H9 (cell line): ENCODE results near the gene DCT. TPM values are rescaled to one million over a fixed set of nuclear protein-coding genes. Genes with fewer than 3 reads are reported as not detected.

ENCODE experiments used
- DNase-seq: peaks from one replicate; pipeline ENCODE4 v3.0.0-alpha.2; 2017
- H2AFZ ChIP-seq: one replicate; pipeline ENCODE4 v1.6.1; 2013; ENCODE audit warnings: mild to moderate bottlenecking, low read length, control low read depth, moderate library complexity
- H2AK5ac ChIP-seq: 2 replicates; pipeline ENCODE4 v1.6.1; 2013; ENCODE audit warnings: low read length, control low read depth, mixed read lengths; ENCODE audit not compliant: insufficient read length
- H2BK120ac ChIP-seq: one replicate; pipeline ENCODE4 v1.6.1; 2013; ENCODE audit warnings: low read depth, mild to moderate bottlenecking, low read length, control low read depth, inconsistent platforms; ENCODE audit not compliant: poor library complexity, severe bottlenecking
- H2BK12ac ChIP-seq: 2 replicates; pipeline ENCODE4 v1.6.1; 2013; ENCODE audit warnings: low read length, control low read depth, mixed read lengths, low read depth; ENCODE audit not compliant: insufficient read length
- H2BK15ac ChIP-seq: 2 replicates; pipeline ENCODE4 v1.6.1; 2013; ENCODE audit warnings: low read depth, low read length, control low read depth
- H2BK20ac ChIP-seq: one replicate; pipeline ENCODE4 v1.6.1; 2013; ENCODE audit warnings: low read depth, mild to moderate bottlenecking, low read length, control low read depth, inconsistent platforms; ENCODE audit not compliant: poor library complexity, severe bottlenecking
- H2BK5ac ChIP-seq: 2 replicates; pipeline ENCODE4 v1.6.1; 2013; ENCODE audit warnings: low read length, control low read depth, mixed read lengths; ENCODE audit not compliant: insufficient read length
- H3K14ac ChIP-seq: 2 replicates; pipeline ENCODE4 v1.6.1; 2013; ENCODE audit warnings: low read length, control low read depth; ENCODE audit not compliant: insufficient read depth
- H3K18ac ChIP-seq: 2 replicates; pipeline ENCODE4 v1.6.1; 2013; ENCODE audit warnings: low read depth, mild to moderate bottlenecking, mixed read lengths, low read length, control low read depth; ENCODE audit not compliant: insufficient read length
- H3K23ac ChIP-seq: 2 replicates; pipeline ENCODE4 v1.6.1; 2013; ENCODE audit warnings: low read length, control low read depth, mixed read lengths, low read depth; ENCODE audit not compliant: insufficient read length
- H3K23me2 ChIP-seq: 2 replicates; pipeline ENCODE4 v1.6.1; 2013; ENCODE audit warnings: low read depth, mild to moderate bottlenecking, mixed read lengths, low read length, control low read depth; ENCODE audit not compliant: insufficient read length, poor library complexity, severe bottlenecking
- H3K27ac ChIP-seq: 2 replicates; pipeline ENCODE4 v1.5.1; 2013; ENCODE audit warnings: low read length, control low read depth, mixed read lengths, low read depth; ENCODE audit not compliant: insufficient read length
- H3K27me3 ChIP-seq: 2 replicates; pipeline ENCODE4 v1.6.1; 2013; ENCODE audit warnings: low read length, control low read depth, inconsistent platforms; ENCODE audit not compliant: insufficient read depth
- H3K4ac ChIP-seq: 2 replicates; pipeline ENCODE4 v1.6.1; 2013; ENCODE audit warnings: low read depth, mild to moderate bottlenecking, control low read depth, inconsistent platforms, low read length, moderate library complexity
- H3K4me1 ChIP-seq: 2 replicates; pipeline ENCODE4 v1.6.1; 2013; ENCODE audit warnings: low read length, control low read depth, inconsistent platforms; ENCODE audit not compliant: insufficient read depth
- H3K4me2 ChIP-seq: 2 replicates; pipeline ENCODE4 v1.6.1; 2013; ENCODE audit warnings: low read length, control low read depth, mixed read lengths; ENCODE audit not compliant: insufficient read length, insufficient read depth
- H3K56ac ChIP-seq: 2 replicates; pipeline ENCODE4 v1.6.1; 2013; ENCODE audit warnings: low read depth, mild to moderate bottlenecking, mixed read lengths, low read length, control low read depth; ENCODE audit not compliant: insufficient read length
- H3K79me1 ChIP-seq: 2 replicates; pipeline ENCODE4 v1.6.1; 2013; ENCODE audit warnings: low read depth, mild to moderate bottlenecking, moderate library complexity, low read length, control low read depth, inconsistent platforms; ENCODE audit not compliant: insufficient read depth, poor library complexity, severe bottlenecking
- H3K79me2 ChIP-seq: 2 replicates; pipeline ENCODE4 v1.6.1; 2013; ENCODE audit warnings: low read length, control low read depth, inconsistent platforms; ENCODE audit not compliant: insufficient read depth
- H3K9ac ChIP-seq: 2 replicates; pipeline ENCODE4 v1.6.1; 2013; ENCODE audit warnings: low read length, control low read depth, mixed read lengths; ENCODE audit not compliant: insufficient read length; ENCODE audit errors: extremely low read depth
- H3K9me3 ChIP-seq: one replicate; pipeline ENCODE4 v1.6.1; 2013; ENCODE audit warnings: low read depth, low read length, inconsistent platforms; ENCODE audit not compliant: control insufficient read depth
- H3T11ph ChIP-seq: one replicate; pipeline ENCODE4 v1.6.1; 2013; ENCODE audit warnings: mild to moderate bottlenecking, low read length, control low read depth, inconsistent platforms
- H4K20me1 ChIP-seq: one replicate; pipeline ENCODE4 v1.6.1; 2013; ENCODE audit not compliant: control insufficient read depth, insufficient read length, insufficient read depth
- H4K5ac ChIP-seq: 2 replicates; pipeline ENCODE4 v1.6.1; 2013; ENCODE audit warnings: low read depth, mild to moderate bottlenecking, mixed read lengths, low read length, control low read depth; ENCODE audit not compliant: insufficient read length
- H4K8ac ChIP-seq: replicated peaks from 2 replicates; pipeline ENCODE4 v1.6.1; 2013; ENCODE audit warnings: low read length, control low read depth, mixed read lengths, low read depth; ENCODE audit not compliant: insufficient read length
- H4K91ac ChIP-seq: 2 replicates; pipeline ENCODE4 v1.6.1; 2013; ENCODE audit warnings: low read depth, mild to moderate bottlenecking, moderate library complexity, mixed read lengths, low read length, control low read depth; ENCODE audit not compliant: insufficient read length
- H3K27ac Mint-ChIP-seq, 3 experiments: 2 replicates in 2 of 3; 3 replicates in 1 of 3; pipeline ENCODE4 v1.8.0; 2020 to 2021; ENCODE audit warnings: mixed read lengths in 3 of 3, mild to moderate bottlenecking in 1 of 3, moderate library complexity in 1 of 3
- H3K27me3 Mint-ChIP-seq: 2 replicates; pipeline ENCODE4 v1.8.0; 2021; ENCODE audit warnings: low read depth, mild to moderate bottlenecking, moderate library complexity, mixed read lengths
- H3K36me3 Mint-ChIP-seq, 3 experiments: 2 replicates in 2 of 3; 3 replicates in 1 of 3; pipeline ENCODE4 v1.8.0; 2020 to 2021; ENCODE audit warnings: low read depth in 3 of 3, mixed read lengths in 3 of 3; ENCODE audit not compliant: insufficient read depth in 1 of 3
- H3K4me1 Mint-ChIP-seq, 2 experiments: 2 replicates each; pipeline ENCODE4 v1.8.0; 2020; ENCODE audit warnings: mixed read lengths in 2 of 2
- H3K4me3 Mint-ChIP-seq, 2 experiments: 2 replicates in 1 of 2; 3 replicates in 1 of 2; pipeline ENCODE4 v1.8.0; 2020 to 2021; ENCODE audit warnings: mild to moderate bottlenecking in 2 of 2, mixed read lengths in 2 of 2, moderate library complexity in 1 of 2
- H3K9me3 Mint-ChIP-seq, 2 experiments: 2 replicates in 1 of 2; 3 replicates in 1 of 2; pipeline ENCODE4 v1.8.0; 2020; ENCODE audit warnings: mild to moderate bottlenecking in 2 of 2, mixed read lengths in 2 of 2, moderate library complexity in 1 of 2
- CTCF ChIP-seq: fragments of 200-600 bp; sonication (generic); conservative IDR thresholded peaks from 3 replicates; pipeline ENCODE4 v1.8.0; 2021; ENCODE audit warnings: antibody characterized with exemption, mild to moderate bottlenecking
- total RNA-seq: library from RNA; stranded (reverse); gene quantifications from 2 replicates; pipeline ENCODE4 v1.2.1, GENCODE V29; 2021

DCT gene
- total RNA-seq, 1 experiment from 2014 or later = not detected

- Histone ChIP-seq H3K79me2 (no peaks in the 10 kb centered on the region), H2AK5ac (no peak overlapping the region), H3T11ph (no peak overlapping the region), H3K23me2 (no peaks in the 10 kb centered on the region), H3K27me3 (no peaks in the 10 kb centered on the region), H2BK15ac (no peak overlapping the region), H3K23ac (no peak overlapping the region), H4K5ac (no peak overlapping the region), H3K9me3 (peaks cover 6% of the 10 kb centered on the region), H2BK120ac (no peak overlapping the region), H3K14ac (no peak overlapping the region), H3K9ac (no peak overlapping the region), H4K20me1 (no peaks in the 10 kb centered on the region), H2BK5ac (no peak overlapping the region), H4K8ac (no peak overlapping the region), H3K18ac (no peak overlapping the region), H4K91ac (no peak overlapping the region), H3K79me1 (no peaks in the 10 kb centered on the region), H2AFZ (no peak overlapping the region), H3K27ac (no peak overlapping the region), H3K4ac (no peak overlapping the region), H3K56ac (no peak overlapping the region), H3K4me2 (no peak overlapping the region), H3K4me1 (no peaks in the 10 kb centered on the region), H2BK12ac (no peak overlapping the region), H2BK20ac (no peak overlapping the region)
- no peaks in the 10 kb centered on the region for H3K4me1 Mint-ChIP-seq
- H3K4me3 Mint-ChIP-seq = no peak overlapping the region
- H3K27me3 Mint-ChIP-seq = no peaks in the 10 kb centered on the region; the same call in none of the 2 replicates
- H3K9me3 Mint-ChIP-seq = peaks cover 2 to 5% of the 10 kb centered on the region in 2 experiments; a peak in 4 of 5 replicates
- no peak for TF ChIP-seq CTCF
- H3K27ac Mint-ChIP-seq = no peak overlapping the region
- no peak for DNase-seq
- no peaks in the 10 kb centered on the region; a peak in 2 of 7 replicates for H3K36me3 Mint-ChIP-seq
Observed at GRCh38 chr13:94520001-94520400, 40.5 kb upstream of the DCT start.
